Adipocyte (in vitro differentiated cells): ENCODE results near the gene EOLA2.
A peak's percentile ranks its signal among the peaks of the same experiment; 100 is the strongest.

Source experiments
- DNase-seq: peaks from one replicate; pipeline ENCODE4 v3.0.0-alpha.2; 2015; ENCODE audit warnings: low read depth
- H3K27me3 ChIP-seq: replicated peaks from 2 replicates; pipeline ENCODE4 v1.7.0; 2013; ENCODE audit warnings: mild to moderate bottlenecking, low read length, moderate library complexity; ENCODE audit not compliant: control insufficient read depth, insufficient read depth
- H3K36me3 ChIP-seq: 2 replicates; pipeline ENCODE4 v1.7.0; 2013; ENCODE audit warnings: low read length, mild to moderate bottlenecking, moderate library complexity; ENCODE audit not compliant: control insufficient read depth, insufficient read depth, severe bottlenecking
- H3K4me1 ChIP-seq: 2 replicates; pipeline ENCODE4 v1.7.0; 2013; ENCODE audit warnings: mild to moderate bottlenecking, low read length, moderate library complexity; ENCODE audit not compliant: control insufficient read depth, insufficient read depth
- H3K4me3 ChIP-seq: 2 replicates; pipeline ENCODE4 v1.7.0; 2013; ENCODE audit warnings: mild to moderate bottlenecking, low read length, moderate library complexity
- H3K9ac ChIP-seq: 2 replicates; pipeline ENCODE4 v1.7.0; 2013; ENCODE audit warnings: mild to moderate bottlenecking, low read length, moderate library complexity
- H3K9me3 ChIP-seq: 2 replicates; pipeline ENCODE4 v1.7.0; 2013; ENCODE audit warnings: mild to moderate bottlenecking, low read length, moderate library complexity; ENCODE audit not compliant: control insufficient read depth

EOLA2 gene

DNA sequence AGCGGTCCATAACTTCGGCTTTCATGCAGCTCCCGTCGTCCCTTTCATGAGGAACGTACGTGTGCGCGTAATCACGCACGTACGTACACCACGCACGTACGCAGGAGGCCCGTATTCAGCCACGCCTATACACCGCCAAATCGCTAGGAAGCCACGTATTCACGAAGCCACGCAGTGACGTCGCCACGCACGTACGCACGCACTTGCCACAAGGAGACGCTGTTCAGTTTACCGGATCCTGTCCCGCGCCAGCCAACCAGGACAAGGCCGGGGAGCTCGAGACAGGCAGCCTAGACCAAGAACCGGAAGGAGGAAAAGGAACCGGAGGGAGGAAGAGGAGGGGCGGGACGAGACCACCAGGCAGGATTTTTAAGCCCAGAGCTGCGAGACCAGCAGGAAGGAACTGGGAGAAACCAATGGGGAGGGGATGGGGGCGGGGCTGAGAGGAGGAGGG, at the start of gene EOLA2:
TSS of gene EOLA2 (minus strand) at position 65 of the 454 bp plus-strand sequence. CDS start 4,617 bp downstream, outside the sequence.
- Histone ChIP-seq H3K9me3 (no peaks in the 10 kb centered on the region), H3K36me3 (no peaks in the 10 kb centered on the region), H3K4me1 (peaks cover 3% of the 10 kb centered on the region), H3K27me3 (no peaks in the 10 kb centered on the region), H3K4me3 (peak within 1 kb of the TSS; percentile 88), H3K9ac (peak within 1 kb of the TSS; percentile 91)
- peak; percentile 97 for DNase-seq

DNA sequence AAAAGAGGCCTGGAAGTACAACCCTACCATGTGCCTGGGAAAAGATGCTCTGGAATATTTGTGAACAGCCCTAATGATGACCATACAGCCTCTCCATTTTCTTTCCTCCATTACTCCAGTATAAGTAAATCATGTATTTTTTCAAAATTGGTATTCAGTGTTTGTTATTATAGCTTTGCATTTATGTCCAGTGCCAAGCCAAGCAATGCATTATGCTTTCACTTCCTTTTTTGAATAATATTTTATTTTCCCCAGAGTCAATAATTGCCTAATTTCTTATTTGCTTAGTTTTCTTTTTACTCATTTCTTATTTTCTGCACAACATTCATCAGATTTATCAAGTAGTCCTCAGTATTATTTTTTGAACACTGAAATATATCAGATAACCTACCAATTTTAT, 49.3 kb upstream of the EOLA2 start:
- H3K4me1 ChIP-seq = peaks cover 2% of the 10 kb centered on the region
- H3K9me3 ChIP-seq = no peaks in the 10 kb centered on the region
- no peak overlapping the region for H3K9ac ChIP-seq
- no peaks in the 10 kb centered on the region for H3K36me3 ChIP-seq
- no peak overlapping the region for H3K4me3 ChIP-seq
- DNase-seq = no peak
- H3K27me3 ChIP-seq = no peaks in the 10 kb centered on the region

GRCh38 chrX:149984411-149984810, 46.1 kb upstream of the EOLA2 start:
- Histone ChIP-seq H3K4me3 (no peak overlapping the region), H3K27me3 (peaks cover 5% of the 10 kb centered on the region), H3K9ac (no peak overlapping the region), H3K9me3 (no peaks in the 10 kb centered on the region), H3K36me3 (no peaks in the 10 kb centered on the region), H3K4me1 (peaks cover 6% of the 10 kb centered on the region)
- peak; percentile 41 for DNase-seq

DNA sequence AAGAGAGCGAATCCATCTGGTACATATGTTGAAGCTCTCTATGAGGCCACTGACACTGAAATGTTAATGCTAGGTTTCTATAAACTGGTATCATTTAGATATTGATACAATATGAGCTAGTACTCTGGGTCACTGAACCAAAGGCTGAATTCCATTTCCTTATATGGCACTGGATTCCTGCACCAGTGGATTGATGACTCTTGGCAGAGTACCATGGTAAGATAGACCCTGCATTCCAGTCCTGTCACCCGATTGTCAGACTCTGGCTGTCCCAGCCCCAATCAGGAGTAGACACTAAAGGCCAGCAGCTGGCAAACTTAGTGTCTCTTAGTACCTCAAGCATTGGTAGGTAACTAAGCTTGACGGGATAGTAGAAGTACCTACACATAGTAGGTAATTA, 44.0 kb upstream of the EOLA2 start:
- H3K36me3 ChIP-seq = no peaks in the 10 kb centered on the region
- no peak for DNase-seq
- no peaks in the 10 kb centered on the region for H3K9me3 ChIP-seq
- peaks cover 5% of the 10 kb centered on the region for H3K27me3 ChIP-seq
- H3K9ac ChIP-seq = no peak overlapping the region
- no peak overlapping the region for H3K4me3 ChIP-seq
- peaks cover 6% of the 10 kb centered on the region for H3K4me1 ChIP-seq

- H3K4me1 ChIP-seq = peaks cover 6% of the 10 kb centered on the region
- H3K9ac ChIP-seq = no peak overlapping the region
Measured at GRCh38 chrX:149979126-149979644, 40.9 kb upstream of the EOLA2 start.

DNA sequence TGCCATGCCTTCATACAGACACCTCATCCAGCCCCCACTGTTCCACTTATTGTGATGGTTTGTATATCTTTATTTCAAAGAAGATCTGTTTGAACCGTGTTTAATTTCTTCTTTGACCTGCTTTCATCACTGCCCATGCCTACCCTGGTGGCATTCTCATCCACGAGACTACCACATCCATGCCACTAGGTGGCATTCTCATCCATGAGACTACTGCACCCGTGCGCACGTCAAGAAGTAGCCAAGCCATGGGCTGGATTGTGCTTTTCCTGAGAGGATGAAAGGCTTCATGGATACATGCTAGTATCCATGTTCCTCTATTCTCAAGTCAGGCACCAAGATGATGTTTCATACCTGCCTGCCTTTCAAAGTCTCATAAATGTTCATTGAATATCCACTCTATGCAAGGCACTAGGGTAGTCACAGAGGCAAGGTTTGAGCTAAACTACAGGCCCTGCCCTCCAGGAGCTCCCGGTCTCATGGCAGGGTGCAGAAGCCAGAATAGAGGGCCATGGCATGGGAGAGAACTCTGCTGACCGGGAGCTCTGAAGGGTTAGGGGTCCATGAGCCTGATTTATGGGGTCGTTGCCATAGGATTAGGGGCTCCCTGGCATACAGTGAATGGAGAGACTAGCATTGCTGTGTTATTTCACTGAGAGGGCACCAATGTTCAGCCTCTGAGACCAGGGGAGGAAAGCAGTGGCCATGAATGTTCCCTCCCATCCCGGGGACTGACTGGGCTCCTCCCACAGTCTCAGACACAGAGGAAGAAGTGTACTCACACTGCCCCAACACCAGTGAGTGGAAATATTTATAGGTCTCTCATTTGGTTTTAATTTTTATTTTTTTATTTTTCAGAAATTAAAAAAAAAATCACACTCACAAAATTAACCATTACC, 24.8 kb upstream of the EOLA2 start:
- Histone ChIP-seq H3K27me3 (no peaks in the 10 kb centered on the region), H3K9me3 (no peaks in the 10 kb centered on the region), H3K4me3 (no peak overlapping the region), H3K36me3 (no peaks in the 10 kb centered on the region), H3K4me1 (no peaks in the 10 kb centered on the region), H3K9ac (no peak overlapping the region)
- peak; percentile 78 for DNase-seq

More at GRCh38 chrX:149979126-149979644, 40.9 kb upstream of the EOLA2 start:
- Histone ChIP-seq H3K27me3 (peaks cover 5% of the 10 kb centered on the region), H3K36me3 (no peaks in the 10 kb centered on the region), H3K9me3 (no peaks in the 10 kb centered on the region), H3K4me3 (no peak overlapping the region)
- DNase-seq = no peak

- Histone ChIP-seq H3K27me3 (no peaks in the 10 kb centered on the region), H3K4me1 (no peaks in the 10 kb centered on the region), H3K9ac (no peak overlapping the region), H3K4me3 (no peak overlapping the region), H3K9me3 (no peaks in the 10 kb centered on the region), H3K36me3 (no peaks in the 10 kb centered on the region)
- DNase-seq = no peak
Measured at GRCh38 chrX:149962010-149962409, 23.7 kb upstream of the EOLA2 start.

DNA sequence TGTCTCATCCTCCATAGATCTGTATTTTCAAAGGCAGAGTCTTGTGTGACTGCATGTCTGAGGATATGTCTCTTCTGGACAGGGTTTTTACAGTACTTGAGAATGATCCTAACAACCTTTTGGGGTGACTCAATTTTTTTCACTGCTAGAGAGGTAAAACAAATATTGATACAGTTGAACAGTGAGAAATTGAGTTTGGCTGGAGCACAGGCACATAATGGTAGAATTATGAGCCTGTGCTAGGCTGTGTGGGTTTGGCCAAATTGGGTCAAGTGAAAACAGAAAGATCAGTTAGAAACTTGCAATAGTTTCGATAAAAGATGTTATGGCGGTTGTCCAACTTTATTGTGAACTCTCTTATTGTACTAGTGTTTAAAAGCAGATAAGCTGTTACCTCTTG, 23.3 kb upstream of the EOLA2 start:
- DNase-seq = no peak
- Histone ChIP-seq H3K9me3 (no peaks in the 10 kb centered on the region), H3K27me3 (no peaks in the 10 kb centered on the region), H3K4me3 (no peak overlapping the region), H3K4me1 (no peaks in the 10 kb centered on the region), H3K36me3 (no peaks in the 10 kb centered on the region), H3K9ac (no peak overlapping the region)

DNA sequence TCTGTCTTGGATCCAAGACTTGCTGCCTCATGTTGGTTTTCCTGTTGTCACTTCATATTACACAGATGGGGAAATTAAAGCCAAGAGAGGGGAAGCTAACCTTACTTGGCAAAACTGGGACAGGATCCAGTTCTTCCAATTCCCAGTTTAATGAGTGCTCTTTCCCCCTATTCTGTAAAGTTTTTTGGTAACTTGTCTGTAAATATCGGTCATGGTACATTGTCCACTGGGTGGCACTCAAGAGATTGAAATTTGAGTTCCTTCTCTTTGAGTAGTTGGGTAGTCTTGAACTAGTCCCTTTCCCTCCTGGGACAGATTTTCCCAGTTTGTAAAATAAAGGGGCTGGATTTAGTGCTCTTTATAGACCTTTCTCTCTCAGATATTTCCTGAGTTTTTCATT, 12.4 kb upstream of the EOLA2 start:
- Histone ChIP-seq H3K36me3 (peaks cover 3% of the 10 kb centered on the region), H3K9ac (no peak overlapping the region), H3K4me1 (peaks cover 8% of the 10 kb centered on the region), H3K9me3 (peaks cover 4% of the 10 kb centered on the region), H3K27me3 (no peaks in the 10 kb centered on the region), H3K4me3 (no peak overlapping the region)
- peak; percentile 75 for DNase-seq

- Histone ChIP-seq H3K9me3 (peaks cover 4% of the 10 kb centered on the region), H3K9ac (no peak overlapping the region), H3K4me3 (no peak overlapping the region), H3K4me1 (peaks cover 8% of the 10 kb centered on the region), H3K27me3 (no peaks in the 10 kb centered on the region), H3K36me3 (peaks cover 3% of the 10 kb centered on the region)
- DNase-seq = no peak
Measured at GRCh38 chrX:149949743-149950436, 11.6 kb upstream of the EOLA2 start.

DNA sequence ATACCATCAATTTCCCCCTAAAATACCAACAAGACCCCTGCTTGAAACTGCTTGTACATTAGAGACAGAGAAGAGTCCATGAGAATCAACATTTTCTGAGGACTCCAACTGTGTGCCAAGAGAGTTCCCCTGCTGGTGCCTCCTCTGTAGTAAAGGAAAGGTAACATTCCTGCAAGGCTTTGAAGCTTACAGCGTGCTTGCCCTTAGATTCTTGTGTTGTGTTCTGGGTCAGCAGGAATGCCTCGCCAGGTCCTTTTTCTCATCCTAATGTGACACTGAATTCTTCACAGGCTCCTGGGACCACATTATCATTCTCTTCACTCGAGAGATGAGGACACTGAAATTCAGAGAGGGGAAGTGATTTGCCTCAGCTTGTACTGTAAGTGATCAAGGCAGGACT, 9.7 kb upstream of the EOLA2 start:
- H3K4me1 ChIP-seq = peaks cover 8% of the 10 kb centered on the region
- peaks cover 3% of the 10 kb centered on the region for H3K36me3 ChIP-seq
- no peak overlapping the region for H3K4me3 ChIP-seq
- peaks cover 4% of the 10 kb centered on the region for H3K9me3 ChIP-seq
- no peak for DNase-seq
- no peak overlapping the region for H3K9ac ChIP-seq
- H3K27me3 ChIP-seq = no peaks in the 10 kb centered on the region
